Left lung (tissue), 10 donors: Measurements from ENCODE around the gene SIDT1. TPM values are rescaled to one million over a fixed set of nuclear protein-coding genes. Genes with fewer than 3 reads are reported as not detected.
"Not testable (repeated sequence)": the region's sequence is repeated elsewhere in the genome, so short reads cannot be mapped to it uniquely, and the experiment has no call there.

Source experiments
- ATAC-seq: fragments of 200-7000 bp; cut with Tn5 transposase; one replicate; pipeline ENCODE4 v1.9.1; 2020; ENCODE audit warnings: moderate library complexity
- DNase-seq, 4 donors: peaks; one replicate each; pipeline ENCODE4 v3.0.0-alpha.2; 2013 to 2020
- H3K27ac ChIP-seq, 2 donors: fragments of 200-600 bp; sonication (generic) in 1 of 2; one replicate each; pipeline versions ENCODE4 v1.5.0 to v1.8.0; 2020 to 2021
- H3K27me3 ChIP-seq, 2 donors: fragments of 200-600 bp; sonication (generic) in 1 of 2; one replicate each; pipeline versions ENCODE4 v1.5.0 to v1.8.0; 2020 to 2021
- H3K36me3 ChIP-seq, 2 donors: fragments of 200-600 bp; sonication (generic) in 1 of 2; one replicate each; pipeline versions ENCODE4 v1.5.0 to v1.8.0; 2020 to 2021
- H3K4me1 ChIP-seq, 2 donors: fragments of 200-600 bp; one replicate each; pipeline ENCODE4 v1.8.0; 2021
- H3K4me3 ChIP-seq, 2 donors: fragments of 200-600 bp; sonication (generic) in 1 of 2; one replicate each; pipeline versions ENCODE4 v1.5.0 to v1.8.0; 2020 to 2021; ENCODE audit warnings: mild to moderate bottlenecking in 1 of 2
- H3K9me3 ChIP-seq, 2 donors: fragments of 200-600 bp; sonication (generic) in 1 of 2; one replicate each; pipeline versions ENCODE4 v1.5.0 to v1.8.0; 2020 to 2021
- intact Hi-C, 2 donors: fragments of 100-400 bp; cut with DNase I; formaldehyde crosslinking; loops; one replicate each; pipeline versions ENCODE4 v1.11.2 to v1.14.2; 2022
- polyA plus RNA-seq, 6 donors: library from polyadenylated mRNA; unstranded; fragments of 120-200 nt; gene quantifications; one replicate each; pipeline ENCODE4 v1.2.1, GENCODE V29; 2013; ENCODE audit not compliant: insufficient read length in 6 of 6
- total RNA-seq, 2 donors: library from RNA; stranded (reverse); fragmentation: NEBNext Ultra II Directional; extraction: Animal tissue kit (Norgen Biotek cat#: 25700); gene quantifications; one replicate each; pipeline ENCODE4 v1.2.1, GENCODE V29; 2021
- TF ChIP-seq, protein P1 (sequence below), 2 donors: fragments of 200-600 bp; sonication (generic) in 1 of 2; IDR thresholded peaks; one replicate each; pipeline versions ENCODE4 v1.5.0 to v1.8.0; 2021; ENCODE audit warnings: antibody characterized with exemption in 2 of 2
- donor health status: DM: no; HTN: yes; CAD: no.
- donor health status: DM: no; HTN: no; CAD: no.

SIDT1 gene
- total and polyA plus RNA-seq, 8 donors: 1.8 to 4.7 (median 2.7) TPM

DNA sequence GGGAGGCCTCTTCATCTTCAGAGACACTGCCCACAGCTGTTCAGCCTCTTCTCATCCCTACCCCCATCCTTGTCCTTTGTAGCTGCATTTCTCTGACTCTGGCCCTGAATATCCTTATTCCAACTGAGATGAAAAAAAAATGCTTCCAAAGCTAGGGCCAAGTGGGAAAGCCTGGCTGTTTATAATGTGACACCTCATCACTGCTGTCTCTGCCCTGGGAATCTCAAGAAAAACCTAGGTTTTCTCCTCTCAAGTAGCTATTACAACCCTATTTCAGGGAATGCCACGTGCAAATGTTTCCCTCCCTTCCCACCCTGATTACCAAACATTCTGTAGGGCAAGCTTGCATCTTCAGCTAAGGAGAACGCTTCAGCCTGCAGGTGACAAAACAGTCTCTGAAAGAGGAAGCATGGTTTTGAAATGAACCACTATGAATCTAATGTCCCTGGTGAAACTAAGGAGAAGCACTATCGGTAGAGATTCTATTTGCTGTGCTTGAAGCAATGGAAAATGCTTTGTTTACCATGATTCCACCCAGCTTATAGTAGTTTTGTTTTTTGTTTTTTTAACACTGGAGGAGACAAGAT is 98.7 kb downstream of the SIDT1 start:
- no peak overlapping the region for H3K27ac ChIP-seq
- DNase-seq (peak in 1 of 4 donors; percentile 51), ATAC-seq (no peak)
- H3K9me3 ChIP-seq: no peaks in the 10 kb centered on the region
- intact Hi-C loops: no loop called here
- TF ChIP-seq, protein P1, sequence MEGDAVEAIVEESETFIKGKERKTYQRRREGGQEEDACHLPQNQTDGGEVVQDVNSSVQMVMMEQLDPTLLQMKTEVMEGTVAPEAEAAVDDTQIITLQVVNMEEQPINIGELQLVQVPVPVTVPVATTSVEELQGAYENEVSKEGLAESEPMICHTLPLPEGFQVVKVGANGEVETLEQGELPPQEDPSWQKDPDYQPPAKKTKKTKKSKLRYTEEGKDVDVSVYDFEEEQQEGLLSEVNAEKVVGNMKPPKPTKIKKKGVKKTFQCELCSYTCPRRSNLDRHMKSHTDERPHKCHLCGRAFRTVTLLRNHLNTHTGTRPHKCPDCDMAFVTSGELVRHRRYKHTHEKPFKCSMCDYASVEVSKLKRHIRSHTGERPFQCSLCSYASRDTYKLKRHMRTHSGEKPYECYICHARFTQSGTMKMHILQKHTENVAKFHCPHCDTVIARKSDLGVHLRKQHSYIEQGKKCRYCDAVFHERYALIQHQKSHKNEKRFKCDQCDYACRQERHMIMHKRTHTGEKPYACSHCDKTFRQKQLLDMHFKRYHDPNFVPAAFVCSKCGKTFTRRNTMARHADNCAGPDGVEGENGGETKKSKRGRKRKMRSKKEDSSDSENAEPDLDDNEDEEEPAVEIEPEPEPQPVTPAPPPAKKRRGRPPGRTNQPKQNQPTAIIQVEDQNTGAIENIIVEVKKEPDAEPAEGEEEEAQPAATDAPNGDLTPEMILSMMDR (IDR thresholded peaks at IDR 0.05): no peak
- H3K4me1 ChIP-seq: peaks cover 3 to 16% of the 10 kb centered on the region in 2 donors
- H3K27me3 ChIP-seq: no peaks in the 10 kb centered on the region
- no peak overlapping the region for H3K4me3 ChIP-seq
- H3K36me3 ChIP-seq: peaks cover 0 to 4% of the 10 kb centered on the region in 2 donors

DNA sequence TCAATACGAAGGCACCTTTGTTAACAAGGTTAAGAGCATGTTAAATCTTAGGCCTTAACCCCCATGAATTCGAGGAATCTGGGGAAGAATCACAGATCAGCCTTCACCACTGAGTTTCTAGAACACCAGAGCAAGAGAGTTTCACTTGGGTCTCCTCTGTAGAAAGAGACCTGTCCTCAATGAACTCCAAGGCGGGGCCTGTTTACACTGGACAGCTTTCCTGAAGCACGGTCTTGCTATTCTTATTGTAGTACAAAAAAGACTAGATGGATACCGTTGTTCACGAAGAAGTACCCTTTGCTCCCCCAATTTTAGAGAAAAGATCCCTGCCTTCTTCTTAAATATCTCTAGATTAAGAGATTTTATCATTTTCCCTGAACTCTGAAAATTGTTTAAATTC is 99.2 kb downstream of the SIDT1 start:
- H3K4me1 ChIP-seq: peaks cover 3 to 12% of the 10 kb centered on the region in 2 donors

DNA sequence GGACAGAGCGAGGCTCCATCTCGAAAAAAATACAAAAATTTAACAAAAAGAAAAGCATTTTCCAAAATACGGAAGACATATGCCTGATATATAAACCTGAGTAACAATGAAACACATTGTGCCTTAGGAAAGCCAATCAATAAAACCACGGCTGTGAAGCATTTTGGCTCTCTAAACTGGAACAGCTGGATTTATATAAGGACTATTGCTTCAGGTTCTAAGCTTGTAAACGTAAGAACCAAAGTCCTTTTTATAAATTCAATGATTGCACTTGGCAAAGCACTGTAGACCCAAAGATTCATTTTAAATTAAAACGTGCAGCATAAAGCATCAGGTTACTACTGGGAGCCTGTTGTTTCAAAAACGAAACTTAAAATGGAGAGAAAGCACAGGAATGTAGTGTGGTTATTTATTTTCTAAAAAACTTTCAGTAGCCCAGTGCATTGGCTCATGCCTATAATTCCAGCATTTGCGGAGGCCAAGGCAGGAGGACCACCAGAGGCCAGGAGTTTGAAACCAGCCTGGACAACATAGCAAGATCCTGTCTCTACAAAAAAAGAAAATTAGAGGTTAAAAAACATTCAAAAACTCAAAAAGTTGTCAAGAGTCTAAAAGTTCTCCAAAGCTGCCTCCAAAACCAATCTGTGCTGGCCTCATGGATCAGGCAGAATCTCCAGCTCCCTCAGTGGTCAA is 102.6 kb downstream of the SIDT1 start:
- DNase-seq (no peak), ATAC-seq (no peak)
- TF ChIP-seq, protein P1 (IDR thresholded peaks at IDR 0.05): no peak
- peaks cover 0 to 7% of the 10 kb centered on the region in 2 donors for H3K4me1 ChIP-seq
- H3K4me3 ChIP-seq: no peak overlapping the region
- H3K27ac ChIP-seq: no peak overlapping the region
- no peaks in the 10 kb centered on the region for H3K27me3 ChIP-seq
- intact Hi-C loops: no loop called here
- no peaks in the 10 kb centered on the region for H3K9me3 ChIP-seq
- no peaks in the 10 kb centered on the region for H3K36me3 ChIP-seq

More for the DNA sequence above, 99.2 kb downstream of the SIDT1 start:
- DNase-seq (no peak), ATAC-seq (no peak)
- Histone ChIP-seq H3K4me3 (no peak overlapping the region), H3K27me3 (no peaks in the 10 kb centered on the region), H3K9me3 (no peaks in the 10 kb centered on the region), H3K27ac (no peak overlapping the region), H3K36me3 (peaks cover 0 to 4% of the 10 kb centered on the region in 2 donors)
- TF ChIP-seq, protein P1 (IDR thresholded peaks at IDR 0.05): no peak
- intact Hi-C loops: no loop called here

DNA sequence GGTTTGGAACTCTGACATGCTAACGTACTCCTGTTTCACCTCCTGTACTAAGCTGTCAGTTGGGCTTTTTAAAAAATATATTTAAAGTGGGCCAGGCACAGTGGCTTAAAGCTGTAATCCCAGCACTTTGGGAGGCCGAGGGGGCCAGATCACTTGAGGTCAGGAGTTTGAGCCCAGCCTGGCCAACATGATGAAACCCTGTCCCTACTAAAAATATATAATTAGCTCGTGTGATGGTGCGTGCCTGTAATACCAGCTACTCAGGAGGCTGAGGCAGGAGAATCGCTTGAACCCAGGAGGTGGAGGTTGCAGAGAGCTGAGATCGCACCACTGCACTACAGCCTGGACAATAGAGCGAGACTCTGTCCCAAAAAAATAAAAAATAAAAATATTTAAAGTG is 103.7 kb downstream of the SIDT1 start:
- H3K36me3 ChIP-seq, H3K4me3 ChIP-seq, H3K9me3 ChIP-seq, DNase-seq, intact Hi-C loops, H3K27me3 ChIP-seq, H3K4me1 ChIP-seq, H3K27ac ChIP-seq, ATAC-seq: not testable (repeated sequence)

DNA sequence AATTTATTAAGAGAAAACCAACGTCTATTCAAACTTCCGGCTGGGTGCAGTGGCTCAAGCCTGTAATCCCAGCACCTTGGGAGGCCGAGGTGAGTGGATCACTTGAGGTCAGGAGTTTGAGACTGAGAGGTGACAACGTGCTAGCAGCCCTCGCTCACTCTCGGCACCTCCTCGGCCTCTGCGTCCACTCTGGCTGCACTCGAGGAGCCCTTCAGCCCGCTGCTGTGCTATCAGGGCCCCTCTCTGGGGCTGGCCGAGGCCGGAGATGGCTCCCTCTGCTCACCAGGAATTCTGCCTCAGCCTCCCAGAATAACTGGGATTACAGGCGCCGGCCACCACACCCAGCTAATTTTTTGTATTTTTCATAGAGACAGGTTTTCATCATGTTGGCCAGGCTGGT is 105.4 kb downstream of the SIDT1 start:
- Histone ChIP-seq H3K27ac (no peak overlapping the region), H3K9me3 (no peaks in the 10 kb centered on the region), H3K4me3 (no peak overlapping the region), H3K27me3 (no peaks in the 10 kb centered on the region), H3K4me1 (no peaks in the 10 kb centered on the region), H3K36me3 (no peaks in the 10 kb centered on the region)
- TF ChIP-seq, protein P1 (IDR thresholded peaks at IDR 0.05): no peak
- DNase-seq (no peak), ATAC-seq (no peak)
- intact Hi-C loops: no loop called here
